Measurements from ENCODE around the gene TOMM7. TPM values are rescaled to one million over a fixed set of nuclear protein-coding genes. Genes with fewer than 3 reads are reported as not detected.
A peak's percentile ranks its signal among the peaks of the same experiment; 100 is the strongest.

Gene TOMM7
- total RNA-seq, 1 experiment from 2014 or later: 588 TPM

GRCh38 chr7:22849662-22850061 lies 27.0 kb upstream of the TOMM7 start:
- no peak for TF ChIP-seq CTCF (conservative IDR thresholded peaks at IDR 0.05)
- no peak for TF ChIP-seq EZH2 (IDR thresholded peaks at IDR 0.05; ENCODE audit: low read depth)
- no peaks in the 10 kb centered on the region for H3K27me3 ChIP-seq (ENCODE audit: insufficient read depth, low read depth)
- intact Hi-C loops (cut with micrococcal nuclease; ENCODE audit: unreplicated experiment): loop anchor here (10.0 kb wide), 1 partner anchor 685 kb away; the partner anchor contains the start of gene TRA2A
- H3K9me3 ChIP-seq (ENCODE audit: insufficient read depth, low read depth): no peaks in the 10 kb centered on the region
- H3F3A ChIP-seq (ENCODE audit: insufficient read depth, low read depth): peaks cover 11% of the 10 kb centered on the region; the same call in 1 of the 2 replicates
- no peak overlapping the region for H3K27ac ChIP-seq
- POLR2A ChIA-PET (ENCODE audit: unreplicated experiment): interaction anchor here (0.6 kb wide), 1 partner anchor 289 kb away, joined by 3 read pairs; no protein-coding TSS in a partner anchor
- H2AFZ ChIP-seq: no peak overlapping the region
- no TSS peak for BruUV-seq (replicated peaks)
- H3K9me2 ChIP-seq (ENCODE audit: insufficient read depth): no peaks in the 10 kb centered on the region
- CTCF ChIA-PET: interaction anchor here (0.6 kb wide), 1 partner anchor 864 kb away, joined by 3 read pairs; no protein-coding TSS in a partner anchor
- no peak overlapping the region for H3K4me2 ChIP-seq
- peak in 1 of 2 experiments; percentile 8 for DNase-seq
- H3K79me2 ChIP-seq (ENCODE audit: low read depth): no peaks in the 10 kb centered on the region
- no peaks in the 10 kb centered on the region for H3K36me3 ChIP-seq (ENCODE audit: low read depth)
- no peaks in the 10 kb centered on the region for H4K20me1 ChIP-seq (ENCODE audit: insufficient read depth)
- H3K4me1 ChIP-seq (replicated peaks; ENCODE audit: insufficient read depth): peaks cover 8% of the 10 kb centered on the region
- H3K4me3 ChIP-seq: no peak overlapping the region

- ChIA-PET POLR2A (ENCODE audit: unreplicated experiment) (interaction anchor here (0.6 kb wide), 1 partner anchor 288 kb away, joined by 3 read pairs; no protein-coding TSS in a partner anchor), CTCF (interaction anchor here (0.6 kb wide), 1 partner anchor 864 kb away, joined by 3 read pairs; no protein-coding TSS in a partner anchor)
- Histone ChIP-seq H3K36me3 (ENCODE audit: low read depth) (no peaks in the 10 kb centered on the region), H2AFZ (no peak overlapping the region), H4K20me1 (ENCODE audit: insufficient read depth) (no peaks in the 10 kb centered on the region), H3F3A (ENCODE audit: insufficient read depth, low read depth) (peaks cover 8% of the 10 kb centered on the region; the same call in 1 of the 2 replicates), H3K4me1 (replicated peaks; ENCODE audit: insufficient read depth) (peaks cover 8% of the 10 kb centered on the region), H3K27ac (no peak overlapping the region), H3K4me3 (no peak overlapping the region), H3K9me3 (ENCODE audit: insufficient read depth, low read depth) (no peaks in the 10 kb centered on the region), H3K27me3 (ENCODE audit: insufficient read depth, low read depth) (no peaks in the 10 kb centered on the region), H3K9me2 (ENCODE audit: insufficient read depth) (no peaks in the 10 kb centered on the region), H3K79me2 (ENCODE audit: low read depth) (no peaks in the 10 kb centered on the region), H3K4me2 (no peak overlapping the region)
- intact Hi-C loops (cut with micrococcal nuclease; ENCODE audit: unreplicated experiment): no loop called here
- no peak for TF ChIP-seq CTCF (conservative IDR thresholded peaks at IDR 0.05)
- TF ChIP-seq EZH2 (IDR thresholded peaks at IDR 0.05; ENCODE audit: low read depth): no peak
- DNase-seq: peak in 1 of 2 experiments; percentile 30
- no TSS peak for BruUV-seq (replicated peaks)
These were observed 26.5 kb upstream of the TOMM7 start for GRCh38 chr7:22849172-22849571.

GRCh38 chr7:22846961-22847360 lies 24.3 kb upstream of the TOMM7 start:
- H3K79me2 ChIP-seq (ENCODE audit: low read depth): no peaks in the 10 kb centered on the region
- TF ChIP-seq CTCF (conservative IDR thresholded peaks at IDR 0.05) (no peak), EZH2 (IDR thresholded peaks at IDR 0.05; ENCODE audit: low read depth) (no peak)
- H3K4me3 ChIP-seq: no peak overlapping the region
- CTCF ChIA-PET: no interaction called here
- H3K4me1 ChIP-seq (replicated peaks; ENCODE audit: insufficient read depth): peaks cover 8% of the 10 kb centered on the region
- POLR2A ChIA-PET (ENCODE audit: unreplicated experiment): no interaction called here
- no peak overlapping the region for H3K4me2 ChIP-seq
- H3F3A ChIP-seq (ENCODE audit: insufficient read depth, low read depth): no peaks in the 10 kb centered on the region
- H3K36me3 ChIP-seq (ENCODE audit: low read depth): no peaks in the 10 kb centered on the region
- no peaks in the 10 kb centered on the region for H4K20me1 ChIP-seq (ENCODE audit: insufficient read depth)
- no TSS peak for BruUV-seq (replicated peaks)
- no peak overlapping the region for H2AFZ ChIP-seq
- DNase-seq: peak in 1 of 2 experiments; percentile 10
- H3K27me3 ChIP-seq (ENCODE audit: insufficient read depth, low read depth): no peaks in the 10 kb centered on the region
- no peaks in the 10 kb centered on the region for H3K9me3 ChIP-seq (ENCODE audit: insufficient read depth, low read depth)
- intact Hi-C loops (cut with micrococcal nuclease; ENCODE audit: unreplicated experiment): no loop called here
- H3K27ac ChIP-seq: no peak overlapping the region
- H3K9me2 ChIP-seq (ENCODE audit: insufficient read depth): no peaks in the 10 kb centered on the region

Data from PC-9 (cell line).